Neural cell (in vitro differentiated cells): ENCODE measurements around the gene ZNF586. TPM values are rescaled to one million over a fixed set of nuclear protein-coding genes. Genes with fewer than 3 reads are reported as not detected.

Source experiments
- H2AFZ ChIP-seq: fragments of 200-600, 300-800 bp; sonication (generic), shearing (Covaris generic); 2 replicates; pipeline ENCODE4 v1.6.0; 2014; ENCODE audit warnings: low read depth, mild to moderate bottlenecking, antibody characterized with exemption, low read length, moderate library complexity
- H3F3A ChIP-seq: fragments of 200-600 bp; shearing (Covaris generic); 2 replicates; pipeline ENCODE4 v1.6.1; 2016; ENCODE audit warnings: mild to moderate bottlenecking, moderate library complexity, mixed read lengths, antibody characterized with exemption, low read length; ENCODE audit not compliant: insufficient read depth, poor library complexity, severe bottlenecking
- H3K27ac ChIP-seq: fragments of 200-600, 300-800 bp; sonication (generic), shearing (Covaris generic); 2 replicates; pipeline ENCODE4 v1.5.1; 2014; ENCODE audit warnings: mild to moderate bottlenecking, low read length, moderate library complexity
- H3K27me3 ChIP-seq: fragments of 300-800, 200-600 bp; sonication (generic), shearing (Covaris generic); 2 replicates; pipeline ENCODE4 v1.6.0; 2014; ENCODE audit warnings: mild to moderate bottlenecking, low read depth, low read length, moderate library complexity; ENCODE audit not compliant: insufficient read depth
- H3K36me3 ChIP-seq: fragments of 300-800, 200-600 bp; sonication (generic), shearing (Covaris generic); 2 replicates; pipeline ENCODE4 v1.5.1; 2014; ENCODE audit warnings: mild to moderate bottlenecking, antibody characterized with exemption, low read length, moderate library complexity; ENCODE audit not compliant: insufficient read depth
- H3K4me2 ChIP-seq: fragments of 300-800, 200-600 bp; sonication (generic), shearing (Covaris generic); 2 replicates; pipeline ENCODE4 v1.6.0; 2014; ENCODE audit warnings: mild to moderate bottlenecking, low read length
- H3K4me3 ChIP-seq: fragments of 300-800, 200-600 bp; sonication (generic), shearing (Covaris generic); 2 replicates; pipeline ENCODE4 v1.5.1; 2014; ENCODE audit warnings: mild to moderate bottlenecking, low read length, moderate library complexity
- H3K79me2 ChIP-seq: fragments of 200-600 bp; shearing (Covaris generic); replicated peaks from 2 replicates; pipeline ENCODE4 v1.6.0; 2014; ENCODE audit warnings: mild to moderate bottlenecking, low read length, moderate library complexity; ENCODE audit not compliant: insufficient read depth
- H3K9ac ChIP-seq: fragments of 300-800, 200-600 bp; sonication (generic), shearing (Covaris generic); 2 replicates; pipeline ENCODE4 v1.6.1; 2016; ENCODE audit warnings: mild to moderate bottlenecking, low read length, mixed read lengths
- H3K9me2 ChIP-seq: fragments of 200-600 bp; shearing (Covaris generic); 2 replicates; pipeline ENCODE4 v1.6.1; 2016; ENCODE audit warnings: mild to moderate bottlenecking, low read length, mixed read lengths; ENCODE audit not compliant: insufficient read depth
- H3K9me3 ChIP-seq: fragments of 200-600, 300-800 bp; sonication (generic), shearing (Covaris generic); 2 replicates; pipeline ENCODE4 v1.6.1; 2016; ENCODE audit warnings: mild to moderate bottlenecking, mixed run types, low read length, moderate library complexity, mixed read lengths
- H4K20me1 ChIP-seq: fragments of 200-600 bp; shearing (Covaris generic); 2 replicates; pipeline ENCODE4 v1.6.1; 2016; ENCODE audit warnings: mild to moderate bottlenecking, mixed run types; ENCODE audit not compliant: insufficient read depth
- CTCF ChIP-seq: fragments of 450-650 bp; IDR thresholded peaks from 2 replicates; pipeline ENCODE4 v1.5.1; 2014; ENCODE audit warnings: antibody characterized with exemption, mild to moderate bottlenecking, moderate library complexity; ENCODE audit not compliant: poor library complexity, severe bottlenecking
- EP300 ChIP-seq: fragments of 450-650 bp; conservative IDR thresholded peaks from 2 replicates; pipeline ENCODE4 v1.6.1; 2014; ENCODE audit warnings: antibody characterized with exemption, mild to moderate bottlenecking, moderate library complexity; ENCODE audit not compliant: poor library complexity, severe bottlenecking
- EZH2 ChIP-seq: fragments of 200-600, 300-800 bp; shearing (Covaris generic), sonication (generic); IDR thresholded peaks from 2 replicates; pipeline ENCODE4 v1.6.1; 2014; ENCODE audit warnings: antibody characterized with exemption, low read length, borderline replicate concordance, mild to moderate bottlenecking; ENCODE audit not compliant: insufficient read depth, poor library complexity, severe bottlenecking
- MXI1 ChIP-seq: fragments of 450-650 bp; conservative IDR thresholded peaks from 2 replicates; pipeline ENCODE4 v1.6.1; 2014; ENCODE audit warnings: antibody characterized with exemption, mild to moderate bottlenecking; ENCODE audit not compliant: poor library complexity, severe bottlenecking
- POLR2AphosphoS5 ChIP-seq: IDR thresholded peaks from 2 replicates; pipeline ENCODE4 v1.6.1; 2012
- RAD21 ChIP-seq: fragments of 450-650 bp; conservative IDR thresholded peaks from 2 replicates; pipeline ENCODE4 v1.6.1; 2014; ENCODE audit warnings: antibody characterized with exemption, mild to moderate bottlenecking, moderate library complexity
- REST ChIP-seq: IDR thresholded peaks from 2 replicates; pipeline ENCODE4 v1.6.1; 2012; ENCODE audit warnings: borderline replicate concordance
- SMC3 ChIP-seq: fragments of 450-650 bp; conservative IDR thresholded peaks from 2 replicates; pipeline ENCODE4 v1.6.1; 2014; ENCODE audit warnings: antibody characterized with exemption, mild to moderate bottlenecking, moderate library complexity; ENCODE audit not compliant: poor library complexity
- TAF1 ChIP-seq: IDR thresholded peaks from 2 replicates; pipeline ENCODE4 v1.6.1; 2012; ENCODE audit warnings: low read depth
- polyA minus RNA-seq: library from RNA; depleted of rRNA, polyadenylated mRNA; stranded (reverse); fragments of >200 nt; gene quantifications from 2 replicates; pipeline ENCODE4 v1.2.3, GENCODE V29; 2014
- polyA plus RNA-seq: library from polyadenylated mRNA; depleted of rRNA; stranded (reverse); fragments of >200 nt; gene quantifications from 2 replicates; pipeline ENCODE4 v1.2.3, GENCODE V29; 2014

The ZNF586 gene
- 22.0 and 23.7 TPM in 2 replicates for polyA plus RNA-seq
- 61.4 and 66.3 TPM in 2 replicates for polyA minus RNA-seq

GRCh38 chr19:57769345-57770131 lies at the start of gene ZNF586:
ZNF586 (plus strand) TSS chr19:57769676; CDS start chr19:57769843, 167 bp downstream.
- no peaks in the 10 kb centered on the region for H3F3A ChIP-seq
- peak within 1 kb of the TSS; percentile 93 for H3K4me3 ChIP-seq
- H3K27ac ChIP-seq = peak within 1 kb of the TSS; percentile 84
- peak within 1 kb of the TSS; percentile 85 for H3K9ac ChIP-seq
- no peaks in the 10 kb centered on the region for H3K27me3 ChIP-seq
- H3K4me2 ChIP-seq = peak within 1 kb of the TSS; percentile 67
- no peak for TF ChIP-seq EZH2
- TF ChIP-seq SMC3 = peak; percentile 29
- TF ChIP-seq POLR2AphosphoS5 = peak; percentile 97
- peak; percentile 75 for TF ChIP-seq MXI1
- TF ChIP-seq RAD21 = peak; percentile 34
- no peak for TF ChIP-seq CTCF
- peak; percentile 28 for TF ChIP-seq REST
- TF ChIP-seq TAF1 = peak; percentile 52
- peak; percentile 20 for TF ChIP-seq EP300
- peaks cover 39% of the 10 kb centered on the region for H3K79me2 ChIP-seq
- H4K20me1 ChIP-seq = no peaks in the 10 kb centered on the region
- peaks cover 3% of the 10 kb centered on the region for H3K36me3 ChIP-seq
- H2AFZ ChIP-seq = peak within 1 kb of the TSS; percentile 56
- H3K9me3 ChIP-seq = no peaks in the 10 kb centered on the region
- H3K9me2 ChIP-seq = no peaks in the 10 kb centered on the region

- H3K79me2 ChIP-seq = no peaks in the 10 kb centered on the region
- H3K27ac ChIP-seq = no peak overlapping the region
- H3K4me3 ChIP-seq = no peak overlapping the region
- no peaks in the 10 kb centered on the region for H3K27me3 ChIP-seq
- no peaks in the 10 kb centered on the region for H3F3A ChIP-seq
- no peaks in the 10 kb centered on the region for H3K9me3 ChIP-seq
- H3K9ac ChIP-seq = no peak overlapping the region
- H4K20me1 ChIP-seq = no peaks in the 10 kb centered on the region
- no peaks in the 10 kb centered on the region for H3K9me2 ChIP-seq
- no peak for TF ChIP-seq EZH2
- no peak for TF ChIP-seq MXI1
- TF ChIP-seq REST = no peak
- TF ChIP-seq SMC3 = no peak
- TF ChIP-seq EP300 = no peak
- TF ChIP-seq CTCF = no peak
- no peak for TF ChIP-seq TAF1
- H3K4me2 ChIP-seq = no peak overlapping the region
- peaks cover 13% of the 10 kb centered on the region for H3K36me3 ChIP-seq
- H2AFZ ChIP-seq = no peak overlapping the region
Observed at GRCh38 chr19:57719901-57720519, 49.5 kb upstream of the ZNF586 start.
